LNCaP clone FGC (cell line): ENCODE data around the gene PLEK.
"Not testable (repeated sequence)": the region's sequence is repeated elsewhere in the genome, so short reads cannot be mapped to it uniquely, and the experiment has no call there.

ENCODE experiments used
- DNase-seq: peaks from one replicate; pipeline ENCODE4 v3.0.0-alpha.2; 2011; ENCODE audit warnings: low read depth
- H3K4me3 ChIP-seq: 2 replicates; pipeline ENCODE4 v1.5.1; 2011; ENCODE audit warnings: mild to moderate bottlenecking, low read depth, low read length, control low read depth
- CTCF ChIP-seq: IDR thresholded peaks from 2 replicates; pipeline ENCODE4 v1.5.1; 2012; ENCODE audit warnings: mild to moderate bottlenecking; ENCODE audit not compliant: control insufficient read depth, insufficient read depth; ENCODE audit errors: extremely low read depth

The PLEK gene

GRCh38 chr2:68341062-68341329, 24.1 kb upstream of the PLEK start:
- no peak for TF ChIP-seq CTCF
- DNase-seq = no peak
- no peak overlapping the region for H3K4me3 ChIP-seq

- no peak overlapping the region for H3K4me3 ChIP-seq
- DNase-seq = no peak
- TF ChIP-seq CTCF = no peak
These were observed 23.5 kb upstream of the PLEK start for GRCh38 chr2:68341583-68341982.

- H3K4me3 ChIP-seq = no peak overlapping the region
- TF ChIP-seq CTCF = no peak
- DNase-seq = no peak
These were observed 22.6 kb upstream of the PLEK start for GRCh38 chr2:68342470-68342869.

GRCh38 chr2:68344031-68344430, 21.1 kb upstream of the PLEK start:
- H3K4me3 ChIP-seq = no peak overlapping the region
- DNase-seq = no peak
- no peak for TF ChIP-seq CTCF

GRCh38 chr2:68345129-68345875, 19.8 kb upstream of the PLEK start:
- TF ChIP-seq CTCF = no peak
- no peak overlapping the region for H3K4me3 ChIP-seq
- DNase-seq = no peak

- H3K4me3 ChIP-seq, DNase-seq: not testable (repeated sequence)
These were observed 16.0 kb upstream of the PLEK start for GRCh38 chr2:68349091-68349490.

- no peak overlapping the region for H3K4me3 ChIP-seq
- TF ChIP-seq CTCF = no peak
- DNase-seq = no peak
These were observed 13.1 kb upstream of the PLEK start for GRCh38 chr2:68351997-68352396.
